Measurements from ENCODE around the gene MT1X. TPM values are rescaled to one million over a fixed set of nuclear protein-coding genes. Genes with fewer than 3 reads are reported as not detected.

The MT1X gene
- total RNA-seq, 2 donors from 2014 or later: 268 to 697 TPM

- H3K27me3 ChIP-seq (replicated peaks; ENCODE audit: insufficient read depth): no peaks in the 10 kb centered on the region
- no peaks in the 10 kb centered on the region for H3K36me3 ChIP-seq
- H3K4me3 ChIP-seq: no peak overlapping the region
- 72% methylated on average over 7 of the region's 7 CpGs for WGBS
- TF ChIP-seq POLR2A (IDR thresholded peaks at IDR 0.05) (no peak), POLR2AphosphoS5 (IDR thresholded peaks at IDR 0.05) (no peak)
- TF ChIP-seq, protein P1, sequence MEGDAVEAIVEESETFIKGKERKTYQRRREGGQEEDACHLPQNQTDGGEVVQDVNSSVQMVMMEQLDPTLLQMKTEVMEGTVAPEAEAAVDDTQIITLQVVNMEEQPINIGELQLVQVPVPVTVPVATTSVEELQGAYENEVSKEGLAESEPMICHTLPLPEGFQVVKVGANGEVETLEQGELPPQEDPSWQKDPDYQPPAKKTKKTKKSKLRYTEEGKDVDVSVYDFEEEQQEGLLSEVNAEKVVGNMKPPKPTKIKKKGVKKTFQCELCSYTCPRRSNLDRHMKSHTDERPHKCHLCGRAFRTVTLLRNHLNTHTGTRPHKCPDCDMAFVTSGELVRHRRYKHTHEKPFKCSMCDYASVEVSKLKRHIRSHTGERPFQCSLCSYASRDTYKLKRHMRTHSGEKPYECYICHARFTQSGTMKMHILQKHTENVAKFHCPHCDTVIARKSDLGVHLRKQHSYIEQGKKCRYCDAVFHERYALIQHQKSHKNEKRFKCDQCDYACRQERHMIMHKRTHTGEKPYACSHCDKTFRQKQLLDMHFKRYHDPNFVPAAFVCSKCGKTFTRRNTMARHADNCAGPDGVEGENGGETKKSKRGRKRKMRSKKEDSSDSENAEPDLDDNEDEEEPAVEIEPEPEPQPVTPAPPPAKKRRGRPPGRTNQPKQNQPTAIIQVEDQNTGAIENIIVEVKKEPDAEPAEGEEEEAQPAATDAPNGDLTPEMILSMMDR (IDR thresholded peaks at IDR 0.05): no peak
- intact Hi-C loops (cut with DNase I): no loop called here
- H3K9me3 ChIP-seq: no peaks in the 10 kb centered on the region
- no peaks in the 10 kb centered on the region for H3K4me1 ChIP-seq (replicated peaks)
- no peak overlapping the region for H3K27ac ChIP-seq
- no peak for DNase-seq (ENCODE audit: low spot score)
Measured at GRCh38 chr16:56653218-56653617, 29.1 kb upstream of the MT1X start.

DNA sequence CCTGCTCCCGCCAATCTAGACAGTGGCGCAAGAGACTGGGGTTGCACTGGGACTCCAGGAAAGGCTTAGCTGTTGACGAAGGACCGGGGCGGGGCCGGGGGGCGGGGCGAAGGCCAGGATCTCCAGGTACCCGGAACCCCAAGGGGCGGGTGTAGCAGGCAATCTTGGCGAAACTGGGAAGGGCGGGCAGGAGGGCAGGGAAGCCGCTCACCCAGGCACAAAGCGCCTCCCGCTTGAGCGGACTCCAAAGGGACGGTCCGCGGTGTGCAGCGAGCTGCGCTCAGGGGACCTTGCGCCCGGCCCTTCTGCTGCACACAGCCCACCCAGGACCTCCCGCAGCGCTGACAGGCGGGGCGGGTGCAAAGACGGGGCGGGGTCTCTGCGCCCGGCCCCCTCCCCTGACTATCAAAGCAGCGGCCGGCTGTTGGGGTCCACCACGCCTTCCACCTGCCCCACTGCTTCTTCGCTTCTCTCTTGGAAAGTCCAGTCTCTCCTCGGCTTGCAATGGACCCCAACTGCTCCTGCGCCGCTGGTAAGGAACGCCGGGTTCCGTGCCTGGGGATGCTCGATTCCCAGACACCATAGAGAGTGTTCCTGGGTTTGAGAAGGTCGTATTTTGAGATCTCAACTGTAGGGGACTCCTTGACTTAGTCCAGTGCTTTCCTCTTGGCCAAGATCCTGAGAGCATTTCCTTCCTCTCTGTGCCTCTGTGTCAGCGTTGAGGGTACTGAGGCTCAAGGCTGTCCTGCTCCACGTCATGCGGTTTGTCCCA is 24.5 kb upstream of the MT1X start, which contains the start of gene MT1F:
Gene MT1F, plus strand, starts transcription at position 405 of the 772 bp plus-strand sequence. Its CDS starts 100 bp downstream, at position 505.
- TF ChIP-seq, protein P1 (IDR thresholded peaks at IDR 0.05): no peak
- TF ChIP-seq POLR2A (IDR thresholded peaks at IDR 0.05) (peak; percentile 58), POLR2AphosphoS5 (IDR thresholded peaks at IDR 0.05) (peak; percentile 69)
- intact Hi-C loops (cut with DNase I): no loop called here
- peak within 1 kb of the TSS; percentile 49 to 67 for H3K27ac ChIP-seq
- H3K4me3 ChIP-seq: peak within 1 kb of the TSS; percentile 39 to 47
- H3K36me3 ChIP-seq: no peaks in the 10 kb centered on the region
- H3K9me3 ChIP-seq: no peaks in the 10 kb centered on the region
- no peaks in the 10 kb centered on the region for H3K27me3 ChIP-seq (replicated peaks; ENCODE audit: insufficient read depth)
- peak; percentile 96 for DNase-seq (ENCODE audit: low spot score)
- peaks cover 4% of the 10 kb centered on the region for H3K4me1 ChIP-seq (replicated peaks)
- WGBS: 3% methylated on average over 37 of the region's 46 CpGs

GRCh38 chr16:56658327-56658875 is 23.9 kb upstream of the MT1X start:
- peak overlapping the region in 1 of 2 donors; percentile 67 for H3K27ac ChIP-seq
- peaks cover 4% of the 10 kb centered on the region for H3K4me1 ChIP-seq (replicated peaks)
- TF ChIP-seq, protein P1 (IDR thresholded peaks at IDR 0.05): no peak
- TF ChIP-seq POLR2AphosphoS5 (IDR thresholded peaks at IDR 0.05): no peak
- no peak for TF ChIP-seq POLR2A (IDR thresholded peaks at IDR 0.05)
- no peaks in the 10 kb centered on the region for H3K36me3 ChIP-seq
- no peaks in the 10 kb centered on the region for H3K27me3 ChIP-seq (replicated peaks; ENCODE audit: insufficient read depth)
- intact Hi-C loops (cut with DNase I): no loop called here
- whole genome bisulfite sequencing: 41% methylated on average over 10 of the region's 10 CpGs
- DNase-seq (ENCODE audit: low spot score): no peak
- H3K9me3 ChIP-seq: no peaks in the 10 kb centered on the region
- H3K4me3 ChIP-seq: peak overlapping the region; percentile 39 to 47

GRCh38 chr16:56662357-56663354 is 19.6 kb upstream of the MT1X start:
- H3K36me3 ChIP-seq: no peaks in the 10 kb centered on the region
- H3K4me1 ChIP-seq (replicated peaks): peaks cover 4% of the 10 kb centered on the region
- no peak overlapping the region for H3K4me3 ChIP-seq
- H3K27ac ChIP-seq: no peak overlapping the region
- 13% methylated on average over 44 of the region's 48 CpGs for WGBS
- intact Hi-C loops (cut with DNase I): no loop called here
- no peak for DNase-seq (ENCODE audit: low spot score)
- no peaks in the 10 kb centered on the region for H3K27me3 ChIP-seq (replicated peaks; ENCODE audit: insufficient read depth)
- H3K9me3 ChIP-seq: no peaks in the 10 kb centered on the region
- TF ChIP-seq POLR2AphosphoS5 (IDR thresholded peaks at IDR 0.05): no peak
- TF ChIP-seq, protein P1 (IDR thresholded peaks at IDR 0.05): no peak
- no peak for TF ChIP-seq POLR2A (IDR thresholded peaks at IDR 0.05)
